CD4-positive, CD25-positive, alpha-beta regulatory T cell (primary cell): ENCODE data around the gene ZC3H4. TPM values are rescaled to one million over a fixed set of nuclear protein-coding genes. Genes with fewer than 3 reads are reported as not detected.

Experiments
- ATAC-seq, 2 donors: fragments of 150-1000 bp; cut with Tn5 transposase; one replicate each; pipeline ENCODE4 v1.10.0; 2021; ENCODE audit warnings: low read depth in 2 of 2, moderate number of reproducible peaks in 2 of 2, moderate library complexity in 1 of 2
- DNase-seq, 3 donors: peaks; one replicate each; pipeline versions ENCODE4 v3.0.0 to v3.0.0-alpha.2; 2012 to 2022; ENCODE audit warnings: mixed read lengths in 1 of 3
- H3K27ac ChIP-seq: one replicate; pipeline ENCODE4 v1.7.0; 2013; ENCODE audit warnings: mild to moderate bottlenecking, low read length; ENCODE audit not compliant: insufficient read depth, poor library complexity, severe bottlenecking
- H3K27me3 ChIP-seq: one replicate; pipeline ENCODE4 v1.7.0; 2013; ENCODE audit warnings: low read length; ENCODE audit not compliant: control insufficient read depth, insufficient read depth
- H3K36me3 ChIP-seq: one replicate; pipeline ENCODE4 v1.7.0; 2013; ENCODE audit warnings: mild to moderate bottlenecking, low read length, moderate library complexity; ENCODE audit not compliant: control insufficient read depth, insufficient read depth
- H3K4me1 ChIP-seq: 2 replicates; pipeline ENCODE4 v1.7.0; 2013; ENCODE audit warnings: mild to moderate bottlenecking, low read length; ENCODE audit not compliant: insufficient read depth, control insufficient read depth, poor library complexity, severe bottlenecking
- H3K4me3 ChIP-seq: one replicate; pipeline ENCODE4 v1.7.0; 2013; ENCODE audit warnings: low read depth, mild to moderate bottlenecking, low read length, moderate library complexity
- H3K9me3 ChIP-seq, 2 experiments: 1 replicate in 1 of 2; 2 replicates in 1 of 2; pipeline ENCODE4 v1.7.0; 2013; ENCODE audit warnings: low read length in 2 of 2, mild to moderate bottlenecking in 1 of 2, moderate library complexity in 1 of 2; ENCODE audit not compliant: control insufficient read depth in 2 of 2
- H3K27ac Mint-ChIP-seq, 3 donors: one replicate each; pipeline ENCODE4 v1.8.0; 2020 to 2022; ENCODE audit warnings: mild to moderate bottlenecking in 3 of 3, mixed read lengths in 3 of 3, moderate library complexity in 2 of 3
- H3K27me3 Mint-ChIP-seq: one replicate; pipeline ENCODE4 v1.8.0; 2022; ENCODE audit warnings: mild to moderate bottlenecking, mixed read lengths
- H3K36me3 Mint-ChIP-seq: one replicate; pipeline ENCODE4 v1.8.0; 2020; ENCODE audit warnings: mixed read lengths
- H3K4me1 Mint-ChIP-seq, 4 donors: one replicate each; pipeline ENCODE4 v1.8.0; 2020 to 2022; ENCODE audit warnings: mixed read lengths in 4 of 4, mild to moderate bottlenecking in 1 of 4
- H3K4me3 Mint-ChIP-seq, 4 donors: one replicate each; pipeline ENCODE4 v1.8.0; 2020 to 2022; ENCODE audit warnings: mild to moderate bottlenecking in 4 of 4, mixed read lengths in 4 of 4, moderate library complexity in 3 of 4
- H3K9me3 Mint-ChIP-seq, 7 donors: one replicate each; pipeline ENCODE4 v1.8.0; 2020 to 2022; ENCODE audit warnings: mixed read lengths in 7 of 7, mild to moderate bottlenecking in 3 of 7, moderate library complexity in 2 of 7
- polyA plus RNA-seq, 4 donors: library from polyadenylated mRNA; unstranded; fragments of 300-500 nt; fragmentation: Illumina TruSeq; gene quantifications; one replicate each; pipeline ENCODE4 v1.2.3, GENCODE V29; 2021
- total RNA-seq: library from RNA; stranded (reverse); gene quantifications from one replicate; pipeline ENCODE4 v1.2.3, GENCODE V29; 2022

ZC3H4 gene
- total and polyA plus RNA-seq, 5 donors from 2014 or later = 0.58 to 84.7 (median 0.78) TPM

- Histone ChIP-seq H3K27ac (no peak overlapping the region), H3K4me3 (no peak overlapping the region), H3K4me1 (peaks cover 42% of the 10 kb centered on the region), H3K27me3 (no peaks in the 10 kb centered on the region), H3K9me3 (no peaks in the 10 kb centered on the region), H3K36me3 (peaks cover 3% of the 10 kb centered on the region)
- ATAC-seq = no peak
- Mint-ChIP-seq H3K27me3 (peaks cover 6% of the 10 kb centered on the region), H3K27ac (peak overlapping the region in 1 of 3 donors; percentile 83), H3K36me3 (peaks cover 22% of the 10 kb centered on the region), H3K4me3 (peak overlapping the region; percentile 43 to 100 (median 61)), H3K4me1 (peaks cover 21 to 67% (median 50%) of the 10 kb centered on the region in 4 donors), H3K9me3 (peaks cover 0 to 2% (median 0%) of the 10 kb centered on the region in 7 donors)
- DNase-seq = no peak
Measured at GRCh38 chr19:47133021-47133471, 19.5 kb upstream of the ZC3H4 start.

GRCh38 chr19:47132194-47132852 is 18.7 kb upstream of the ZC3H4 start:
- Mint-ChIP-seq H3K36me3 (peaks cover 22% of the 10 kb centered on the region), H3K4me1 (peaks cover 21 to 67% (median 48%) of the 10 kb centered on the region in 4 donors), H3K4me3 (peak overlapping the region; percentile 77 to 100 (median 100)), H3K27ac (peak overlapping the region in 1 of 3 donors; percentile 55), H3K9me3 (peaks cover 0 to 2% (median 0%) of the 10 kb centered on the region in 7 donors), H3K27me3 (peaks cover 6% of the 10 kb centered on the region)
- no peak overlapping the region for H3K27ac ChIP-seq
- H3K4me3 ChIP-seq = no peak overlapping the region
- H3K4me1 ChIP-seq = peaks cover 42% of the 10 kb centered on the region
- H3K27me3 ChIP-seq = no peaks in the 10 kb centered on the region
- DNase-seq (no peak), ATAC-seq (no peak)
- H3K36me3 ChIP-seq = peaks cover 3% of the 10 kb centered on the region
- H3K9me3 ChIP-seq = no peaks in the 10 kb centered on the region

- peak; percentile 85 to 96 (median 89) for DNase-seq
- Histone ChIP-seq H3K4me1 (peaks cover 42% of the 10 kb centered on the region), H3K36me3 (peaks cover 3% of the 10 kb centered on the region), H3K27ac (peak within 1 kb of the TSS; percentile 76), H3K9me3 (no peaks in the 10 kb centered on the region), H3K4me3 (peak within 1 kb of the TSS; percentile 87), H3K27me3 (no peaks in the 10 kb centered on the region)
- peak; percentile 85 to 87 for ATAC-seq
- H3K9me3 Mint-ChIP-seq = peaks cover 0 to 2% (median 0%) of the 10 kb centered on the region in 7 donors
- H3K27ac Mint-ChIP-seq = peak within 1 kb of the TSS; percentile 91 to 98 (median 94)
- peak within 1 kb of the TSS; percentile 96 to 100 (median 100) for H3K4me3 Mint-ChIP-seq
- H3K27me3 Mint-ChIP-seq = peaks cover 6% of the 10 kb centered on the region
- peaks cover 22% of the 10 kb centered on the region for H3K36me3 Mint-ChIP-seq
- H3K4me1 Mint-ChIP-seq = peaks cover 21 to 54% (median 39%) of the 10 kb centered on the region in 4 donors
Measured at GRCh38 chr19:47130589-47131227, 17.1 kb upstream of the ZC3H4 start, which contains the start of gene SAE1. SAE1 (plus strand) TSS chr19:47130835; CDS start chr19:47130931, 96 bp downstream.

GRCh38 chr19:47130120-47130588 is 16.6 kb upstream of the ZC3H4 start:
- Histone ChIP-seq H3K27ac (no peak overlapping the region), H3K36me3 (no peaks in the 10 kb centered on the region)

GRCh38 chr19:47129579-47129978 is 16.0 kb upstream of the ZC3H4 start:
- peak overlapping the region in 1 of 3 donors; percentile 52 for H3K27ac Mint-ChIP-seq
- Histone ChIP-seq H3K4me1 (peaks cover 40% of the 10 kb centered on the region), H3K27me3 (no peaks in the 10 kb centered on the region), H3K4me3 (no peak overlapping the region), H3K36me3 (no peaks in the 10 kb centered on the region), H3K9me3 (no peaks in the 10 kb centered on the region), H3K27ac (no peak overlapping the region)
- H3K9me3 Mint-ChIP-seq = peaks cover 0 to 2% (median 0%) of the 10 kb centered on the region in 7 donors
- no peak for DNase-seq
- peaks cover 19% of the 10 kb centered on the region for H3K36me3 Mint-ChIP-seq
- peak overlapping the region; percentile 13 to 99 (median 72) for H3K4me3 Mint-ChIP-seq
- ATAC-seq = no peak
- H3K27me3 Mint-ChIP-seq = peaks cover 10% of the 10 kb centered on the region
- peaks cover 25 to 49% (median 35%) of the 10 kb centered on the region in 4 donors for H3K4me1 Mint-ChIP-seq

More at GRCh38 chr19:47130120-47130588, 16.6 kb upstream of the ZC3H4 start:
- H3K9me3 Mint-ChIP-seq = peaks cover 0 to 2% (median 0%) of the 10 kb centered on the region in 7 donors
- H3K36me3 Mint-ChIP-seq = peaks cover 22% of the 10 kb centered on the region
- Histone ChIP-seq H3K27me3 (no peaks in the 10 kb centered on the region), H3K9me3 (no peaks in the 10 kb centered on the region), H3K4me3 (peak overlapping the region; percentile 61), H3K4me1 (peaks cover 42% of the 10 kb centered on the region)
- ATAC-seq (no peak), DNase-seq (no peak)
- peak overlapping the region; percentile 91 to 98 (median 94) for H3K27ac Mint-ChIP-seq
- H3K4me3 Mint-ChIP-seq = peak overlapping the region; percentile 96 to 100 (median 100)
- H3K27me3 Mint-ChIP-seq = peaks cover 7% of the 10 kb centered on the region
- peaks cover 25 to 50% (median 37%) of the 10 kb centered on the region in 4 donors for H3K4me1 Mint-ChIP-seq

GRCh38 chr19:47125669-47125938 is 12.0 kb upstream of the ZC3H4 start:
- Histone ChIP-seq H3K27ac (no peak overlapping the region), H3K4me3 (no peak overlapping the region), H3K9me3 (no peaks in the 10 kb centered on the region), H3K36me3 (no peaks in the 10 kb centered on the region), H3K27me3 (no peaks in the 10 kb centered on the region), H3K4me1 (peaks cover 7% of the 10 kb centered on the region)
- Mint-ChIP-seq H3K36me3 (no peaks in the 10 kb centered on the region), H3K27me3 (peaks cover 8% of the 10 kb centered on the region), H3K9me3 (peaks cover 0 to 2% (median 0%) of the 10 kb centered on the region in 7 donors), H3K4me3 (peak overlapping the region in 2 of 4 donors; percentile 78 to 80), H3K27ac (no peak overlapping the region), H3K4me1 (peaks cover 7 to 13% (median 9%) of the 10 kb centered on the region in 4 donors)
- ATAC-seq (no peak), DNase-seq (no peak)

- peaks cover 5% of the 10 kb centered on the region for H3K27me3 Mint-ChIP-seq
- Histone ChIP-seq H3K27ac (no peak overlapping the region), H3K4me3 (no peak overlapping the region), H3K4me1 (peaks cover 2% of the 10 kb centered on the region), H3K36me3 (no peaks in the 10 kb centered on the region), H3K27me3 (no peaks in the 10 kb centered on the region), H3K9me3 (no peaks in the 10 kb centered on the region)
- no peaks in the 10 kb centered on the region for H3K36me3 Mint-ChIP-seq
- DNase-seq (peak in 2 of 3 donors; percentile 59 to 73), ATAC-seq (peak in 1 of 2 donors; percentile 50)
- no peak overlapping the region for H3K27ac Mint-ChIP-seq
- H3K4me1 Mint-ChIP-seq = peaks cover 4 to 8% (median 5%) of the 10 kb centered on the region in 4 donors
- no peaks in the 10 kb centered on the region for H3K9me3 Mint-ChIP-seq
- H3K4me3 Mint-ChIP-seq = peak overlapping the region in 2 of 4 donors; percentile 78 to 80
Measured at GRCh38 chr19:47124937-47125668, 11.5 kb upstream of the ZC3H4 start.
